ENCODE measurements around the gene ODC1.

The ODC1 gene

GRCh38 chr2:10392548-10392947 lies 55.6 kb downstream of the ODC1 start:
- CTCF ChIA-PET, result interaction anchor here (1.0 to 2.2 kb wide), 2 partner anchors 16 to 43 kb away, joined by 3 to 9 read pairs; no protein-coding TSS in a partner anchor

DNA sequence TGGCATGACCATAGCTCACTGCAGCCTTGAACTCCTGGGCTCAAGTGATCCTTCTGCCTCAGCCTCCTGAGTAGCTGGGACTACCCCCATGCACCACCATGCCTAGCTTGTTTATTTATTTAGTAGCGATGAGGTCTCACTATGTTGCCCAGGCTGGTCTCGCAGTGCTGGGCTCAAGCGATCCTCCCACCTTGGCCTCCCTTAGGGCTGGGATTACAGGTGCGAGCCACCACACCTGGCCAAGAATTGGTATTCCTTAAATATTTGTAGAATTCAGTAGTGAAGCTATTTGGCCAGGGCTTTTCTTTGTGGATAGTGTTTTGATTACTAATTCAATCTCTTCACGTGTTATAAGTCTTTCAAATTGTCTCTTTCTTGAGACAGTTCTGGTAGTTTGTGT lies 56.0 kb downstream of the ODC1 start:
- no peak overlapping the region for H3K4me3 ChIP-seq (ENCODE audit: low read depth, low read length)
- no peak overlapping the region for H3K27ac ChIP-seq (ENCODE audit: extremely low read depth, low read depth, low read length)
- CTCF ChIA-PET, result interaction anchor here (1.0 to 2.2 kb wide), 3 partner anchors 16 to 43 kb away, joined by 3 to 9 read pairs (median 5); no protein-coding TSS in a partner anchor
- H3K9me3 ChIP-seq (ENCODE audit: control insufficient read depth, insufficient read depth, low read depth, low read length), result no peaks in the 10 kb centered on the region
- H3K36me3 ChIP-seq (ENCODE audit: control insufficient read depth in 2 of 2, insufficient read depth in 1 of 2, low read length in 2 of 2), result no peaks in the 10 kb centered on the region
- TF ChIP-seq ZNF174 (tag by site-specific recombination; IDR thresholded peaks at IDR 0.05), result no peak
- no peak for TF ChIP-seq ZBTB49 (tag by site-specific recombination; IDR thresholded peaks at IDR 0.05; ENCODE audit: low read depth)
- TF ChIP-seq ZNF311 (tag by site-specific recombination; IDR thresholded peaks at IDR 0.05; ENCODE audit: borderline replicate concordance), result no peak
- TF ChIP-seq, protein P1, sequence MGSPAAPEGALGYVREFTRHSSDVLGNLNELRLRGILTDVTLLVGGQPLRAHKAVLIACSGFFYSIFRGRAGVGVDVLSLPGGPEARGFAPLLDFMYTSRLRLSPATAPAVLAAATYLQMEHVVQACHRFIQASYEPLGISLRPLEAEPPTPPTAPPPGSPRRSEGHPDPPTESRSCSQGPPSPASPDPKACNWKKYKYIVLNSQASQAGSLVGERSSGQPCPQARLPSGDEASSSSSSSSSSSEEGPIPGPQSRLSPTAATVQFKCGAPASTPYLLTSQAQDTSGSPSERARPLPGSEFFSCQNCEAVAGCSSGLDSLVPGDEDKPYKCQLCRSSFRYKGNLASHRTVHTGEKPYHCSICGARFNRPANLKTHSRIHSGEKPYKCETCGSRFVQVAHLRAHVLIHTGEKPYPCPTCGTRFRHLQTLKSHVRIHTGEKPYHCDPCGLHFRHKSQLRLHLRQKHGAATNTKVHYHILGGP (tag by site-specific recombination; IDR thresholded peaks at IDR 0.05), result no peak
- TF ChIP-seq ZNF777 (tag by site-specific recombination; IDR thresholded peaks at IDR 0.05; ENCODE audit: borderline replicate concordance), result no peak
- no peak for TF ChIP-seq ZFHX2 (tag by site-specific recombination; conservative IDR thresholded peaks at IDR 0.05)
- TF ChIP-seq ZNF677 (tag by site-specific recombination; IDR thresholded peaks at IDR 0.05), result no peak
- TF ChIP-seq, protein P2, sequence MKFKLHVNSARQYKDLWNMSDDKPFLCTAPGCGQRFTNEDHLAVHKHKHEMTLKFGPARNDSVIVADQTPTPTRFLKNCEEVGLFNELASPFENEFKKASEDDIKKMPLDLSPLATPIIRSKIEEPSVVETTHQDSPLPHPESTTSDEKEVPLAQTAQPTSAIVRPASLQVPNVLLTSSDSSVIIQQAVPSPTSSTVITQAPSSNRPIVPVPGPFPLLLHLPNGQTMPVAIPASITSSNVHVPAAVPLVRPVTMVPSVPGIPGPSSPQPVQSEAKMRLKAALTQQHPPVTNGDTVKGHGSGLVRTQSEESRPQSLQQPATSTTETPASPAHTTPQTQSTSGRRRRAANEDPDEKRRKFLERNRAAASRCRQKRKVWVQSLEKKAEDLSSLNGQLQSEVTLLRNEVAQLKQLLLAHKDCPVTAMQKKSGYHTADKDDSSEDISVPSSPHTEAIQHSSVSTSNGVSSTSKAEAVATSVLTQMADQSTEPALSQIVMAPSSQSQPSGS (tag by site-specific recombination; IDR thresholded peaks at IDR 0.05; ENCODE audit: low read depth), result no peak
- TF ChIP-seq ZNF624 (tag by site-specific recombination; IDR thresholded peaks at IDR 0.05), result no peak
- no peak for TF ChIP-seq ZNF18 (tag by site-specific recombination; IDR thresholded peaks at IDR 0.05)
- H3K4me1 ChIP-seq (ENCODE audit: control insufficient read depth, insufficient read depth, low read length), result no peaks in the 10 kb centered on the region
- POLR2A ChIA-PET, result no interaction called here

More at GRCh38 chr2:10392548-10392947, 55.6 kb downstream of the ODC1 start:
- POLR2A ChIA-PET, result no interaction called here
- Histone ChIP-seq H3K27ac (ENCODE audit: extremely low read depth, low read depth, low read length) (no peak overlapping the region), H3K36me3 (ENCODE audit: control insufficient read depth in 2 of 2, insufficient read depth in 1 of 2, low read length in 2 of 2) (no peaks in the 10 kb centered on the region), H3K4me3 (ENCODE audit: low read depth, low read length) (no peak overlapping the region), H3K9me3 (ENCODE audit: control insufficient read depth, insufficient read depth, low read depth, low read length) (no peaks in the 10 kb centered on the region), H3K4me1 (ENCODE audit: control insufficient read depth, insufficient read depth, low read length) (no peaks in the 10 kb centered on the region)
- no peak for TF ChIP-seq ZNF350 (tag by site-specific recombination; IDR thresholded peaks at IDR 0.05)
- 0 out of 2 replicates have a peak, but pooled peaks have one; percentile 8 for TF ChIP-seq ZNF530 (tag by site-specific recombination; IDR thresholded peaks at IDR 0.05; ENCODE audit: low read depth)
- no peak for TF ChIP-seq ZNF16 (tag by site-specific recombination; IDR thresholded peaks at IDR 0.05; ENCODE audit: low read depth)

GRCh38 chr2:10390369-10390801 lies 57.7 kb downstream of the ODC1 start:
- no peak overlapping the region for H3K4me3 ChIP-seq (ENCODE audit: low read depth, low read length)
- ChIA-PET POLR2A (no interaction called here), CTCF (no interaction called here)
- H3K36me3 ChIP-seq (ENCODE audit: control insufficient read depth in 2 of 2, insufficient read depth in 1 of 2, low read length in 2 of 2), result no peaks in the 10 kb centered on the region
- no peaks in the 10 kb centered on the region for H3K9me3 ChIP-seq (ENCODE audit: control insufficient read depth, insufficient read depth, low read depth, low read length)
- no peak overlapping the region for H3K27ac ChIP-seq (ENCODE audit: extremely low read depth, low read depth, low read length)
- peaks cover 3% of the 10 kb centered on the region; the same call in 1 of the 2 replicates for H3K4me1 ChIP-seq (ENCODE audit: control insufficient read depth, insufficient read depth, low read length)
- TF ChIP-seq ZNF174 (tag by site-specific recombination; IDR thresholded peaks at IDR 0.05), result no peak
- TF ChIP-seq ZNF704 (tag by site-specific recombination; IDR thresholded peaks at IDR 0.05), result no peak
- TF ChIP-seq HOXD13 (CRISPR knock-in tag; IDR thresholded peaks at IDR 0.05; ENCODE audit: borderline replicate concordance), result no peak
- no peak for TF ChIP-seq SCRT1 (tag by site-specific recombination; IDR thresholded peaks at IDR 0.05; ENCODE audit: borderline replicate concordance)
- TF ChIP-seq ZNF510 (tag by site-specific recombination; IDR thresholded peaks at IDR 0.05; ENCODE audit: insufficient replicate concordance), result no peak
- TF ChIP-seq, protein P3, sequence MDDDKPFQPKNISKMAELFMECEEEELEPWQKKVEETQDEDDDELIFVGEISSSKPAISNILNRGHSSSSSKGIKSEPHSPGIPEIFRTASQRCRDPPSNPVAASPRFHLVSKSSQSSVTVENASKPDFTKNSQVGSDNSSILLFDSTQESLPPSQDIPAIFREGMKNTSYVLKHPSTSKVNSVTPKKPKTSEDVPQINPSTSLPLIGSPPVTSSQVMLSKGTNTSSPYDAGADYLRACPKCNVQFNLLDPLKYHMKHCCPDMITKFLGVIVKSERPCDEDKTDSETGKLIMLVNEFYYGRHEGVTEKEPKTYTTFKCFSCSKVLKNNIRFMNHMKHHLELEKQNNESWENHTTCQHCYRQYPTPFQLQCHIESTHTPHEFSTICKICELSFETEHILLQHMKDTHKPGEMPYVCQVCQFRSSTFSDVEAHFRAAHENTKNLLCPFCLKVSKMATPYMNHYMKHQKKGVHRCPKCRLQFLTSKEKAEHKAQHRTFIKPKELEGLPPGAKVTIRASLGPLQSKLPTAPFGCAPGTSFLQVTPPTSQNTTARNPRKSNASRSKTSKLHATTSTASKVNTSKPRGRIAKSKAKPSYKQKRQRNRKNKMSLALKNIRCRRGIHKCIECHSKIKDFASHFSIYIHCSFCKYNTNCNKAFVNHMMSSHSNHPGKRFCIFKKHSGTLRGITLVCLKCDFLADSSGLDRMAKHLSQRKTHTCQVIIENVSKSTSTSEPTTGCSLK (tag by site-specific recombination; IDR thresholded peaks at IDR 0.05), result no peak
